LNCAP (cell line): ENCODE data around the gene PLPP1.

Experiments
- CTCF ChIP-seq: fragments of 450-650 bp; IDR thresholded peaks from 2 replicates; pipeline ENCODE4 v1.5.1; 2017; ENCODE audit warnings: mild to moderate bottlenecking

Gene PLPP1

GRCh38 chr5:55510523-55510880 is 24.3 kb downstream of the PLPP1 start:
- no peak for TF ChIP-seq CTCF

- TF ChIP-seq CTCF = no peak
Measured at GRCh38 chr5:55509796-55510522, 24.8 kb downstream of the PLPP1 start.

- no peak for TF ChIP-seq CTCF
Measured at GRCh38 chr5:55509097-55509496, 25.7 kb downstream of the PLPP1 start.

- TF ChIP-seq CTCF = no peak
Measured at GRCh38 chr5:55507574-55507973, 27.2 kb downstream of the PLPP1 start.

- TF ChIP-seq CTCF = no peak
Measured at GRCh38 chr5:55502759-55503158, 32.0 kb downstream of the PLPP1 start.

- TF ChIP-seq CTCF = no peak
Measured at GRCh38 chr5:55498457-55498856, 36.3 kb downstream of the PLPP1 start.

GRCh38 chr5:55497712-55498111 is 37.1 kb downstream of the PLPP1 start:
- TF ChIP-seq CTCF = no peak

- TF ChIP-seq CTCF = no peak
Measured at GRCh38 chr5:55495216-55495615, 39.5 kb downstream of the PLPP1 start.
